GM12878 (cell line): ENCODE measurements around the gene RBL2. TPM values are rescaled to one million over a fixed set of nuclear protein-coding genes. Genes with fewer than 3 reads are reported as not detected.

Experiments used
- ATAC-seq: fragments of 200-7000 bp; cut with Tn5 transposase; 3 replicates; pipeline ENCODE4 v1.9.1; 2020; ENCODE audit warnings: mild to moderate bottlenecking, moderate library complexity
- BruUV-seq: library from RNA; stranded (reverse); fragments of 400-500 nt; replicated peaks from 2 replicates; lab custom pipeline; 2021; lab: Mats Ljungman, UMichigan
- CTCF ChIA-PET: fragments of 300-600 bp; sonication (Branson Sonifier 250); formaldehyde crosslinking; extraction: SDS; loops from one replicate; lab custom pipeline; 2021; ENCODE audit warnings: inconsistent platforms; lab: Yijun Ruan, JAX
- POLR2A ChIA-PET: fragments of 350-600 bp; formaldehyde crosslinking; extraction: SDS; loops from one replicate; lab custom pipeline; 2021; ENCODE audit warnings: inconsistent platforms; lab: Charles Lee
- RAD21 ChIA-PET: fragments of 300-600 bp; sonication (Branson Sonifier 250); formaldehyde crosslinking; loops from one replicate; lab custom pipeline; 2023; ENCODE audit warnings: antibody characterized with exemption; ENCODE audit not compliant: unreplicated experiment; lab: Charles Lee
- SMC1A ChIA-PET: fragments of 300-600 bp; sonication (Branson Sonifier 250); formaldehyde crosslinking; loops from one replicate; lab custom pipeline; 2023; ENCODE audit not compliant: unreplicated experiment, uncharacterized antibody; lab: Charles Lee
- DNase-seq: peaks from one replicate; pipeline ENCODE4 v3.0.0-alpha.2; 2011; ENCODE audit warnings: low read depth, low spot score
- FAIRE-seq: peaks from 3 replicates; lab custom pipeline; 2011; peaks lifted over from hg19 to GRCh38; lab: Jason Lieb, UNC
- H2AFZ ChIP-seq: 2 replicates; pipeline ENCODE4 v1.6.0; 2011; ENCODE audit warnings: low read depth, low read length, control low read depth; ENCODE audit not compliant: control insufficient read depth
- H3K27ac ChIP-seq: 2 replicates; pipeline ENCODE4 v1.5.1; 2011; ENCODE audit warnings: control low read depth; ENCODE audit not compliant: control insufficient read depth, insufficient read depth
- H3K27me3 ChIP-seq, 2 experiments: replicated peaks in 1 of 2; 2 replicates each; pipeline versions ENCODE4 v1.6.0 to v1.6.1; 2011; ENCODE audit warnings: low read length in 1 of 2; ENCODE audit not compliant: control insufficient read depth in 2 of 2, insufficient read depth in 2 of 2
- H3K36me3 ChIP-seq, 2 experiments: 2 replicates each; pipeline ENCODE4 v1.5.1; 2011; ENCODE audit warnings: low read length in 1 of 2; ENCODE audit not compliant: control insufficient read depth in 2 of 2, insufficient read depth in 2 of 2
- H3K4me1 ChIP-seq: 2 replicates; pipeline ENCODE4 v1.6.1; 2011; ENCODE audit warnings: mild to moderate bottlenecking, low read length, moderate library complexity, mixed read lengths; ENCODE audit not compliant: control insufficient read depth, insufficient read depth
- H3K4me2 ChIP-seq: 2 replicates; pipeline ENCODE4 v1.6.0; 2011; ENCODE audit warnings: control low read depth; ENCODE audit not compliant: control insufficient read depth, insufficient read depth
- H3K4me3 ChIP-seq: fragments of 200-600 bp; sonication (generic); 2 replicates; pipeline ENCODE4 v1.5.1; 2016
- H3K79me2 ChIP-seq: 2 replicates; pipeline ENCODE4 v1.6.0; 2011; ENCODE audit warnings: low read length; ENCODE audit not compliant: control insufficient read depth, insufficient read depth
- H3K9ac ChIP-seq: 2 replicates; pipeline ENCODE4 v1.8.0; 2011; ENCODE audit warnings: low read length, control low read depth, mixed read lengths; ENCODE audit not compliant: control insufficient read depth, insufficient read depth
- H3K9me3 ChIP-seq: replicated peaks from 3 replicates; pipeline ENCODE4 v1.5.1; 2011; ENCODE audit warnings: mild to moderate bottlenecking, low read length; ENCODE audit not compliant: control insufficient read depth, insufficient read depth
- H4K20me1 ChIP-seq: 2 replicates; pipeline ENCODE4 v1.6.0; 2011; ENCODE audit not compliant: control insufficient read depth, insufficient read depth
- CEBPB ChIP-seq, 2 experiments: fragments of 150-350 bp in 1 of 2; IDR thresholded peaks; 2 replicates each; pipeline ENCODE4 v1.6.1; 2012 to 2014; ENCODE audit warnings: low read depth in 2 of 2, low read length in 2 of 2, borderline replicate concordance in 1 of 2, inconsistent platforms in 1 of 2
- NFXL1 ChIP-seq: fragments of 450-650 bp; IDR thresholded peaks from 2 replicates; pipeline ENCODE4 v1.6.1; 2017; ENCODE audit warnings: antibody characterized with exemption, mild to moderate bottlenecking, borderline replicate concordance
- RAD21 ChIP-seq: IDR thresholded peaks from 2 replicates; pipeline ENCODE4 v1.6.1; 2011; ENCODE audit warnings: mild to moderate bottlenecking, low read depth, low read length, moderate library complexity; ENCODE audit not compliant: insufficient read depth
- SMAD1 ChIP-seq: fragments of 450-650 bp; IDR thresholded peaks from 2 replicates; pipeline ENCODE4 v1.6.1; 2018; ENCODE audit warnings: mild to moderate bottlenecking, low read depth; ENCODE audit not compliant: partially characterized antibody
- SREBF1 ChIP-seq: IDR thresholded peaks from 2 replicates; pipeline ENCODE4 v1.6.1; 2012; ENCODE audit warnings: mild to moderate bottlenecking, low read length
- SRF ChIP-seq, 2 experiments: IDR thresholded peaks; 2 replicates each; pipeline ENCODE4 v1.6.1; 2011; ENCODE audit warnings: low read depth in 2 of 2, low read length in 2 of 2, mild to moderate bottlenecking in 1 of 2, moderate library complexity in 1 of 2
- USF1 ChIP-seq: IDR thresholded peaks from 2 replicates; pipeline ENCODE4 v1.6.1; 2011; ENCODE audit warnings: borderline replicate concordance, low read depth, mild to moderate bottlenecking, moderate library complexity, mixed read lengths, low read length; ENCODE audit not compliant: insufficient read depth; ENCODE audit errors: extremely low read length
- WGBS: methylation state at CpG from one replicate; pipeline ENCODE4 v1.1.6; 2016; ENCODE audit warnings: low lambda C conversion rate; ENCODE audit not compliant: insufficient replicate concordance, insufficient coverage; ENCODE audit errors: missing lambda C conversion rate; 5-methylcytosine and 5-hydroxymethylcytosine counted together
- in situ Hi-C: fragments of 300-500 bp; cut with MboI; formaldehyde crosslinking; loops from 9 replicates; pipeline ENCODE4 v1.14.3; 2018; ENCODE audit warnings: mixed read lengths
- intact Hi-C: fragments of 100-400 bp; cut with micrococcal nuclease; formaldehyde crosslinking; loops from one replicate; pipeline ENCODE4 v1.14.2; 2022; ENCODE audit not compliant: unreplicated experiment
- polyA plus RNA-seq, 11 experiments: library from polyadenylated mRNA; depleted of rRNA in 4 of 11; unstranded in 6 of 11; stranded (reverse) in 5 of 11; fragments of >200 nt; fragmentation: Nextera tagmentation in 4 of 11; fragmentation: Illumina TruSeq in 1 of 11; extraction: Ambion mirVana in 4 of 11; extraction: Trizol in 1 of 11; gene quantifications; 1 replicate in 1 of 11; 2 replicates in 10 of 11; pipeline versions ENCODE4 v1.2.1 to v1.2.3, GENCODE V29; 2011 to 2016; ENCODE audit warnings: inconsistent platforms in 2 of 11, missing spikeins in 2 of 11, low read depth in 1 of 11
- total RNA-seq, 4 experiments: library from RNA; depleted of rRNA in 3 of 4; stranded (reverse); fragments of >200 nt in 3 of 4; fragmentation: Illumina TruSeq in 1 of 4; extraction: Trizol in 1 of 4; gene quantifications; 2 replicates each; pipeline versions ENCODE4 v1.2.1 to v1.2.3, GENCODE V29; 2013 to 2021

Gene RBL2
- total and polyA plus RNA-seq, 10 of the 15 experiments (the other 5 are each of a cell fraction or from before 2014, with no cell fraction given), result 10.0 to 107 (median 39.0) TPM

- CTCF ChIA-PET, result no interaction called here
- intact Hi-C loops (no loop called here), in situ Hi-C loops (no loop called here)
- no TSS peak for BruUV-seq
- no peaks in the 10 kb centered on the region for H3K79me2 ChIP-seq
- POLR2A ChIA-PET, result no interaction called here
- H3K4me1 ChIP-seq, result no peaks in the 10 kb centered on the region
- RAD21 ChIA-PET, result no interaction called here
- no peaks in the 10 kb centered on the region for H3K9me3 ChIP-seq
- no peak for TF ChIP-seq CEBPB (IDR thresholded peaks at IDR 0.05; ENCODE audit: borderline replicate concordance in 1 of 2, low read depth in 2 of 2, low read length in 2 of 2)
- SMC1A ChIA-PET, result no interaction called here
- no peak overlapping the region for H3K4me3 ChIP-seq
- ATAC-seq, result no peak
- H3K27me3 ChIP-seq, result no peaks in the 10 kb centered on the region
- H4K20me1 ChIP-seq, result no peaks in the 10 kb centered on the region
- DNase-seq, result no peak
- H3K36me3 ChIP-seq, result no peaks in the 10 kb centered on the region
- no peak overlapping the region for H3K27ac ChIP-seq
- H3K4me2 ChIP-seq, result no peak overlapping the region
- H2AFZ ChIP-seq, result no peak overlapping the region
- no peak overlapping the region for H3K9ac ChIP-seq
- 69% methylated on average over 15 of the region's 16 CpGs for WGBS
- no peak for FAIRE-seq
Measured at GRCh38 chr16:53414381-53414780, 19.9 kb upstream of the RBL2 start.

DNA sequence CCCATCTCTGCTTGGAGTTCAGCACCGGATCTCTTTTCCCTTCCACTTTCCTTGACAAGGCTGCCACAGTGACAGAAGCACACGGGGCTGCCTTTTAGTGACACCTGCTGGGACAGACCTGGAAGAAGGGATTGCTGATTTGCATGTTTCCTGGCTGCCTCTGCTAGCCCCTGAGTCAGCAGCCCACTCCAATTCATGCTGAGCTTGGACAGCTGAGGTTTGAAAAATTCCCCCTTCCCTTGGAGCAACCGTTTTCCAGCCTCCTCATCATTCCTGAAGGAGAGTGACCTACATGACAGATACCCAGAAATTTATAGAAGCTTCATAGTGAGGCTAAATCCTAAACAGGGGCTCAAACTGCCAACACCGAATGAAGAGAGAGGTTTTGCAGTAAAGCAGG, 18.8 kb upstream of the RBL2 start:
- DNase-seq (no peak), ATAC-seq (no peak), FAIRE-seq (no peak)
- no peak overlapping the region for H3K4me2 ChIP-seq
- intact Hi-C loops (no loop called here), in situ Hi-C loops (no loop called here)
- ChIA-PET POLR2A (no interaction called here), CTCF (interaction anchor here (0.9 kb wide), 1 partner anchor 8 kb away, joined by 6 read pairs; no protein-coding TSS in a partner anchor), RAD21 (interaction anchor here (0.7 kb wide), 1 partner anchor 11 kb away, joined by 3 read pairs; no protein-coding TSS in a partner anchor), SMC1A (no interaction called here)
- 14% methylated on average over 4 of the region's 4 CpGs for WGBS
- H2AFZ ChIP-seq, result no peak overlapping the region
- no peaks in the 10 kb centered on the region for H3K27me3 ChIP-seq
- H3K9me3 ChIP-seq, result no peaks in the 10 kb centered on the region
- H3K9ac ChIP-seq, result no peak overlapping the region
- no peak overlapping the region for H3K4me3 ChIP-seq
- H3K4me1 ChIP-seq, result no peaks in the 10 kb centered on the region
- TF ChIP-seq SRF (IDR thresholded peaks at IDR 0.05; ENCODE audit: low read depth in 2 of 2, low read length in 2 of 2) (no peak), SMAD1 (no peak), RAD21 (peak; percentile 23; the same call in 1 of the 2 replicates), SREBF1 (no peak), NFXL1 (no peak), USF1 (no peak)
- no peaks in the 10 kb centered on the region for H3K36me3 ChIP-seq
- H3K79me2 ChIP-seq, result no peaks in the 10 kb centered on the region
- no TSS peak for BruUV-seq
- H4K20me1 ChIP-seq, result no peaks in the 10 kb centered on the region
- H3K27ac ChIP-seq, result no peak overlapping the region
